Measurements from ENCODE around the gene UMOD.
"Not testable (repeated sequence)": the region's sequence is repeated elsewhere in the genome, so short reads cannot be mapped to it uniquely, and the experiment has no call there.

The UMOD gene

GRCh38 chr16:20327444-20328041 is 25.0 kb downstream of the UMOD start, which contains the start of gene GP2:
Gene GP2, minus strand, starts transcription at chr16:20327513. Its CDS starts 1,082 bp downstream, at chr16:20326431.
- TF ChIP-seq ZFX (IDR thresholded peaks at IDR 0.05), result no peak
- TF ChIP-seq CTCF (conservative IDR thresholded peaks at IDR 0.05), result no peak
- H3K27ac ChIP-seq, result no peak within 1 kb of the TSS; the same call in 1 of the 2 replicates

GRCh38 chr16:20326321-20326720 is 26.2 kb downstream of the UMOD start:
- no peak overlapping the region for H3K27ac ChIP-seq
- TF ChIP-seq ZFX (IDR thresholded peaks at IDR 0.05), result no peak
- no peak for TF ChIP-seq CTCF (conservative IDR thresholded peaks at IDR 0.05)

- no peak for TF ChIP-seq ZFX (IDR thresholded peaks at IDR 0.05)
- TF ChIP-seq CTCF (conservative IDR thresholded peaks at IDR 0.05), result no peak
- no peak overlapping the region for H3K27ac ChIP-seq
Measured at GRCh38 chr16:20325005-20325404, 27.5 kb downstream of the UMOD start.

GRCh38 chr16:20323591-20324117 is 28.9 kb downstream of the UMOD start:
- H3K27ac ChIP-seq, result no peak overlapping the region
- TF ChIP-seq CTCF (conservative IDR thresholded peaks at IDR 0.05) (no peak), ZFX (IDR thresholded peaks at IDR 0.05) (no peak)

GRCh38 chr16:20322696-20323095 is 29.8 kb downstream of the UMOD start:
- no peak for TF ChIP-seq ZFX (IDR thresholded peaks at IDR 0.05)
- TF ChIP-seq CTCF (conservative IDR thresholded peaks at IDR 0.05), result no peak
- no peak overlapping the region for H3K27ac ChIP-seq

- H3K27ac ChIP-seq, result no peak overlapping the region
- TF ChIP-seq ZFX (IDR thresholded peaks at IDR 0.05) (no peak), CTCF (conservative IDR thresholded peaks at IDR 0.05) (no peak)
Measured at GRCh38 chr16:20321671-20322070, 30.8 kb downstream of the UMOD start.

- not testable (repeated sequence) for H3K27ac ChIP-seq
Measured at GRCh38 chr16:20321051-20321450, 31.5 kb downstream of the UMOD start.

- H3K27ac ChIP-seq, result no peak overlapping the region
- TF ChIP-seq ZFX (IDR thresholded peaks at IDR 0.05), result no peak
- no peak for TF ChIP-seq CTCF (conservative IDR thresholded peaks at IDR 0.05)
Measured at GRCh38 chr16:20320592-20320991, 31.9 kb downstream of the UMOD start.

Data from C4-2B (cell line).